Measurements from ENCODE around the gene MRPL32.

Gene MRPL32

DNA sequence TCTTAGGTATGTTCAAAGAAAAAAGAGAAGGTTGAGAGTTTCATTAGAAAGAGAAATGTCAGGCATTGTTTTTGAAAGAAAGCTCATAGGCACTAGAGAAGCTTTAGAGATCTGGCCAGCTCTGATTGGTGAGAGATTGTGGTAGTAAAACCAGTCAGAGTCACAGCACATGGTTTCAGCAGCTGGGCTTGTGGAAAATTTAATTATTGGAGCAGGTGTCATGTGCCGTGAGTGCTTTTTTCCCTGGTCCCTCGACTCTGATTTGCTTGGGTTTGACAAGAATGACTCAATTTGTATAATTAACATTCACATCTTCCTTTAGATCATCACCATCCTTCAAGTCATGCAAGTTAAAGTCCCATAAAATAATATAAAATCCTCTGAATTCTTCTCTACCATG, 35.2 kb downstream of the MRPL32 start:
- DNase-seq (ENCODE audit: low spot score) = no peak

DNA sequence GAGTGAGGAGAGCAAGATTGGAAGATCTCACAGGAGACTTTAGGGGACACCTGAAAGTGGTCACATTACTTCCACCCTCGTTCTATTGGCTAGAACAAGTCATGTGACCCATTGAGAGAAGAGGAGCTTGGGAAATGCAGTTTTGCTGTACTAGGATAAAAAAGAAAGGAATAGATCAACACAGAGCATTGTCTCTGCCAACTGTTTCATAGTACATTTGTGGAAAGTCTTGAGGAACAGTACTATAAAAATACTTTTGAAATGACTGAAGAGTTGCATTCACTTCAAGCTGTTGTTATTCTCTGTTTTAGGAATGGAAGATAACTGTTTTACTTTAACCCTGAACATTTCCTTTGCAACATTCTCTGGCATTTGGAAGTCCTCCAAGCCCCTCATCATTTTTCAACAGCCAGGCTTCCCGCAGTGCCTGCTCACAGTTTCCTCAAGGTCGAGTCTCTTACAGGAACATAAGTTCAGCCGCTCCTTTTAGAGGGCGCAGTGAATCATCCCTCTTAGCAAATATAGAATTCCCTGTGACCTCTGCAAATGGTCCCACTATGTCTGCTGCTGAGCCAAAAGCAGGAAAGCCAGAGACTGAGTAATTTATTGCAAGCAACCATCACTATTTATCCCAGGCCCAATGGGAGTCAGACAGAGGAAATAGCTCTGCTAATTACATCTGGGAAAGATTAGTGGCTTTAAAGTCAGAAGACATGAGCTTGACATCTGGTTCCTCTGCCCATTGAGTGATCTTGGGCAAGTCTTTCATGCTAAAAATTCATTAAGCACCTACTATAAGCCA, 40.7 kb downstream of the MRPL32 start:
- DNase-seq (ENCODE audit: low spot score) = no peak

DNA sequence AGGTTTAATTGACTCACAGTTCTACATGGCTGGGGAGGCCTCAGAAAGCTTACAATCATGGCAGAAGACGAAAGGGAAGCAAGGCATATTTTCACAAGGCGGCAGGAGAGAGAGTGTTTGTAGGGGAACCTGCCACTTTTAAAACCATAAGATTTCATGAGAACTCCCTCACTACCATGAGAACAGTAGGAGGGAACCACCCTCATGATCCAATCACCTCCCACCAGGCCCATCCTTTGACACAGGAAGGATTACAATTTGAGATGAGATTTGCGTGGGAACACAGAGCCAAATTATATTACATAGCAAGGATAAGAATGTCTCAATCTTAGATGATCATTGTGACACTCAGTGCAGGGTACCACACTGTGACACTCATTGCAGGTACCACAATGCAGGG, 44.2 kb downstream of the MRPL32 start:
- no peak for DNase-seq (ENCODE audit: low spot score)

- no peak for DNase-seq (ENCODE audit: low spot score)
These were observed 46.3 kb downstream of the MRPL32 start for GRCh38 chr7:42978496-42978895.

DNA sequence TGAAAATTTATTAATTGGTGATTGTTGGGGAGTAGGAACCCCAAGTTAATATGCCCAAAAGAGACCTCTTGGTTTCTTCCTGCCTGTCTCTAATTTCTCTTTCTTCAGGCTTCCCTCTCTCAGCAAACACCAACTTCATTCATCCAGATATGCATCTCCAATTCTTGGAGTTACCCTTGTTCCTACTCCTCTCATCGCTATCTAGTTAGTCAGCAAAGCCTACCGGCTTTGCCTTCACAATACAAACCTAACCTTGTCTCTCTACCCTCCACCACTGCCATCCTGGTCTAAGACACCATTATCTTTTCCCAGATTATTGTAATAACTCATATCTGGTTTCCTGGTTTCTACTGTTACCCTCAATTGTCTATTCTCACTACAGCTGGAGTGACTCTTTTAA, 47.9 kb downstream of the MRPL32 start:
- DNase-seq (ENCODE audit: low spot score) = no peak

DNA sequence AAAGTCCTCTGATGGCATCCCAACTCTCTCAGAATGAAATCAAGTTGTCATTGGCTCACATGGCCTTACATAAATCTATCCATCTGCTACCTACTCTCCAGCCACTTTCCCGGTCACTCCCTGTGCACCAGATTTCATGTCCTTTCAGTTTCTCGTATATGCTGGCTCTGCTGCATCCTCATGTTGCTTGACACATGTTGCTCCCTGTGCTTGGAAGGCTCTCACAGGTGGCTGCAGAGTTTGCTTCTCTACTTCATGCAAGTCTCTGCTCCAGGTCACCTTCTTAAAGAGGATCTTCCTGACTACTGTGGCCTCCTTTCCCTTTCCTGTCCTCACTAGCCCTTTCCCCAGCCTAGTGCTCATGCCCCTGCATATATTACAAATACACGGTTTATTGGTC, 48.3 kb downstream of the MRPL32 start:
- DNase-seq (ENCODE audit: low spot score) = no peak

DNA sequence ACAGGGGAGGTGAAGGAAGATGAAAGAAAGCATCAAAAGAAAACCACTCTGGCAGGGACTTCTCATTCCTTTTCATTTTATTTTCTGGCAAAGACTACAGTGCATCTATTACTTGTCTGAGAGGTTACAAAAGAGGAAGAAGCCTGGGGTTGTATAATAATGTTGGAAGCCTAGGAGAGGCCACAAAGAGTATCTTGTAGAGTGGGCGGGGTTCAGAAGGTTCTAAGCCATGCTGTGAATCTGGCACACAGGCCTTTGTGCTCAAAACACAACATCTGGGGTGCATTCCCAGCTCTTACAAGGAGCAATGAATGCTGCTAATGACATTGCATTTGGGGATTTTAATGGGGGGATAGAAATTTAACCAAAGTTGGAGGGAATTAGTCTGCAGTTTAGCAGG, 49.4 kb downstream of the MRPL32 start:
- DNase-seq (ENCODE audit: low spot score) = no peak

- DNase-seq (ENCODE audit: low spot score) = no peak
These were observed 50.5 kb downstream of the MRPL32 start for GRCh38 chr7:42982604-42983115.

GRCh38 chr7:42984137-42984536, 52.0 kb downstream of the MRPL32 start:
- DNase-seq (ENCODE audit: low spot score) = no peak

DNA sequence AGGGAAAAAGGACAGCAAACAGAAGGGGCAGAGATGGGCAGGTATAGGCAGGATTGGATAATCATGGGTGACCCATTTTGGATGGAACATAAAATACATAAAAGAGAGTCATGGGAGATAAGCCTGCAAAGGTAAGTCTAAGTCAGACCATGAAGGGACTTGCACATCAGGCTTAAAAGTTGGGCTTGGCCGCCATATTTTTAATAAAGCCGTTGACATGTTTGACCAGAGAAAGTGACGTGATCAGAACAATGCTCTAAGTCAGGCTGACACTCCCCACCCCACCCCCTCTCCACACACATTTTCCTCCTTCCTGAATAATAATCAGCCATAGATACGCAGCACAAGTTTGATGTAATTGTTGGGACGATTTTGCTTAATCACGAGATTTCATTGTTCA, 54.0 kb downstream of the MRPL32 start:
- DNase-seq (ENCODE audit: low spot score) = no peak

DNA sequence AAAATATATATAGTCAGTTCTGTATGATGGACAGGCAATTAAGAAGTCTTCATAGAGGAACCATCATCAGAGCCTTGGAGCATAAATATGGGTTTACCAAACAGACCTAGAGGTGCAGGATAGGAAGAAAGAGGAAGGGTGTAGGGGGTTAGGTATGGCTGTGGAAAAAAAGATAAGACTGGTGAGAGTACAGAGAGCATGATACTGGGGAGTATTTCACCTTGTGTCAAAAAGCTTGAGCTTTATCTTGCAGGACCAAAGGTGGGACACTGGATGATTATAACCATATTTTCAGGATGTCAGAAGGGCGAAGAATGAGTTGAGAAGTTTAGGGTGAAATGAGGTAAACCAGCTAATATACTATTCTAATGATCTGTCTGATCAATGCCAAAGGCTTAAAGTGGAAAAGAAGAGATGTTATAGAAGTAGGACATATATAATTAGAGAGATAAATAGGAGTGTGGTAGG, 54.6 kb downstream of the MRPL32 start:
- no peak for DNase-seq (ENCODE audit: low spot score)
